ENCODE measurements around the gene CCM2.

Gene CCM2

GRCh38 chr7:45000093-45001032, at the start of gene CCM2:
TSS of gene CCM2 (plus strand) at chr7:45000201. CDS start at chr7:45000334, 133 bp downstream.
- no peaks in the 10 kb centered on the region for H3K9me3 Mint-ChIP-seq
- H3K27me3 Mint-ChIP-seq (ENCODE audit: low read depth), result no peaks in the 10 kb centered on the region
- H3K4me1 Mint-ChIP-seq (ENCODE audit: low read depth), result peaks cover 33% of the 10 kb centered on the region

GRCh38 chr7:44953156-44953555, 46.8 kb upstream of the CCM2 start:
- Mint-ChIP-seq H3K27ac (no peak overlapping the region), H3K27me3 (ENCODE audit: low read depth) (peaks cover 29% of the 10 kb centered on the region), H3K36me3 (ENCODE audit: low read depth) (no peaks in the 10 kb centered on the region), H3K9me3 (no peaks in the 10 kb centered on the region), H3K4me3 (no peak overlapping the region), H3K4me1 (ENCODE audit: low read depth) (no peaks in the 10 kb centered on the region)

More at GRCh38 chr7:45000093-45001032, at the start of gene CCM2:
- Mint-ChIP-seq H3K36me3 (ENCODE audit: low read depth) (peaks cover 12% of the 10 kb centered on the region), H3K4me3 (peak within 1 kb of the TSS; percentile 91), H3K27ac (peak within 1 kb of the TSS; percentile 87)

DNA sequence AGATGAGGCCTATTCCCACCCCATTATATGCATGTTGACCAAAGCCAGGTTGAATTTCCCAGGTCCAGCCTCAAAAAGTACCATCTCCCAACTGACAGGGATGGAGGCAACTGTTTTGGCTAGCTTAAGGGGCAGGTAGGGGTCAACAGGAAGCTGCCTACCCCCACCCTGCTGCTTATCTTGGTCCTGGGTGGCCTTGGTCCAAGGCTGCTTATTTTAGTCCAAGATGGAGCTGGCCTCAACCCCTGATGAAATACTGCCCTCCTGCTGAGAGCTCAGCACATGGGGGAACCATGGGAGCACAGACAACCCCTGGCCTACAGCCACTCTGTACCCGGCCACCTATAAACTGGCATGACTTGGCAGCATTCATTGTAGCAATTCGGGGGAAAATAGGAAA, 44.3 kb upstream of the CCM2 start:
- H3K9me3 Mint-ChIP-seq, result no peaks in the 10 kb centered on the region
- H3K36me3 Mint-ChIP-seq (ENCODE audit: low read depth), result peaks cover 4% of the 10 kb centered on the region
- H3K4me1 Mint-ChIP-seq (ENCODE audit: low read depth), result peaks cover 17% of the 10 kb centered on the region
- peaks cover 16% of the 10 kb centered on the region for H3K27me3 Mint-ChIP-seq (ENCODE audit: low read depth)
- no peak overlapping the region for H3K27ac Mint-ChIP-seq
- H3K4me3 Mint-ChIP-seq, result no peak overlapping the region

- Mint-ChIP-seq H3K4me1 (ENCODE audit: low read depth) (peaks cover 17% of the 10 kb centered on the region), H3K27me3 (ENCODE audit: low read depth) (peaks cover 13% of the 10 kb centered on the region), H3K4me3 (no peak overlapping the region), H3K9me3 (no peaks in the 10 kb centered on the region), H3K27ac (no peak overlapping the region), H3K36me3 (ENCODE audit: low read depth) (peaks cover 4% of the 10 kb centered on the region)
Observed at GRCh38 chr7:44956157-44956766, 43.7 kb upstream of the CCM2 start.

DNA sequence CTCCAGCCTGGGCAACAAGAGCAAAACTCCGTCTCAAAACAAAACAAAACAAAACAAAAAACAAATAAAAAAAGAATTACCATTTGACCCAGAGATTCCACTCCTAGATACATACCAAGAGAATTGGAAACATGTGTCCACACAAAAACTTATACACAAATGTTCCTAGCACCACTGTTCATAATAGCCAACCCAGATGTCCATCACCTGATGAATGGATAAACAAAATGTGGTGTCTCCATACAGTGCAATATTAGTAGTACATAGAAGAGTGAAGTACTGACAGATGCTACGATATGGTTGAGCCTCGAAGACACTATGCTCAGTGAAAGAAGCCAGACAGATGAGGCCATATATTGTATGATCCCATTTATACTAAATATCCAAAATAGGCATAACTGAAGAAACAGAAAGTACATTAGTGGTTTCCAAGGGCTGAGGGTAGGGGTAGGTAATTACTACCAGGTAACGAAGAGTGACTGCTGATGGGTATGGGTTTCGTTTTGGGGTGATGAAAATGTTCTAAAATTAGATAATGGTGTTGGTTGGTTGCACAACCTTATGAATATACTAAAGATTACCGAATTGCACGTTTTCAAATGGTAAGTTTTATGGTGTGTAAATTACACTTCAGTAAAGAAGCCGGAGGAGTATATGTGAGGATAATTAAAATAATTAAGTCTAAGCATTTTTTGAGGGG, 41.2 kb upstream of the CCM2 start:
- Mint-ChIP-seq H3K27me3 (ENCODE audit: low read depth) (no peaks in the 10 kb centered on the region), H3K36me3 (ENCODE audit: low read depth) (peaks cover 7% of the 10 kb centered on the region), H3K4me3 (no peak overlapping the region), H3K27ac (no peak overlapping the region), H3K4me1 (ENCODE audit: low read depth) (peaks cover 17% of the 10 kb centered on the region), H3K9me3 (no peaks in the 10 kb centered on the region)

- H3K4me3 Mint-ChIP-seq, result no peak overlapping the region
- no peaks in the 10 kb centered on the region for H3K9me3 Mint-ChIP-seq
- peaks cover 7% of the 10 kb centered on the region for H3K36me3 Mint-ChIP-seq (ENCODE audit: low read depth)
- no peaks in the 10 kb centered on the region for H3K27me3 Mint-ChIP-seq (ENCODE audit: low read depth)
- H3K4me1 Mint-ChIP-seq (ENCODE audit: low read depth), result peaks cover 17% of the 10 kb centered on the region
- H3K27ac Mint-ChIP-seq, result peak overlapping the region; percentile 39
Observed at GRCh38 chr7:44959433-44959951, 40.5 kb upstream of the CCM2 start.

DNA sequence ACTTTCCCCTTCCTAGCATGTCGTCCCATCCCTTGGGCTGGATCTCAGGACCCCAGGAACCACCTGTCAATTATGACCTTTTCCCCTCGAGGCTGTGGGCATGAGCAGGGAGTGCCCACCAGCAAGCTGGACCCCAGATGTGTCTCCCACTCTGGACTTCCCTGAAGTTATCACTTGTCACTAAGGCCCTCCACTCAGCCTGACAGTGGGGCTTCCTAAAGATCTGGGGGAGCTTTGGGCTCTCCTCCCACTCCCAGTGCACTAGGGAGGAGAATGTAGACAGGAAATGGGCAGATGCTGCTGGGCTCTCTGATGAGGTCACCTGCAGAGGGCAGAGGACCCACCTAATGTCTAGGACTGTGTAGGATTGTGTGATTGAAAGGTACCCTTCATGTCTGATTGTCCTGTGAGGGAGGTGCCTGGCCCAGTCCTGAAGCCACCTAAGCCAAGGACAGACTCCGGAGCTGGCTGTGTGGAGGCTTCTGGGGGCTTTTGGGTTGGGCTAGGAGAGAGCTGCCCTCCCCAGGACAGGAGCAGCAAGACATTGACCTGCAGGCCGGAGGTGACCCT, 39.9 kb upstream of the CCM2 start:
- no peaks in the 10 kb centered on the region for H3K27me3 Mint-ChIP-seq (ENCODE audit: low read depth)
- peaks cover 8% of the 10 kb centered on the region for H3K36me3 Mint-ChIP-seq (ENCODE audit: low read depth)
- H3K27ac Mint-ChIP-seq, result peak overlapping the region; percentile 27
- H3K4me1 Mint-ChIP-seq (ENCODE audit: low read depth), result peaks cover 17% of the 10 kb centered on the region
- peak overlapping the region; percentile 10 for H3K4me3 Mint-ChIP-seq
- H3K9me3 Mint-ChIP-seq, result no peaks in the 10 kb centered on the region

DNA sequence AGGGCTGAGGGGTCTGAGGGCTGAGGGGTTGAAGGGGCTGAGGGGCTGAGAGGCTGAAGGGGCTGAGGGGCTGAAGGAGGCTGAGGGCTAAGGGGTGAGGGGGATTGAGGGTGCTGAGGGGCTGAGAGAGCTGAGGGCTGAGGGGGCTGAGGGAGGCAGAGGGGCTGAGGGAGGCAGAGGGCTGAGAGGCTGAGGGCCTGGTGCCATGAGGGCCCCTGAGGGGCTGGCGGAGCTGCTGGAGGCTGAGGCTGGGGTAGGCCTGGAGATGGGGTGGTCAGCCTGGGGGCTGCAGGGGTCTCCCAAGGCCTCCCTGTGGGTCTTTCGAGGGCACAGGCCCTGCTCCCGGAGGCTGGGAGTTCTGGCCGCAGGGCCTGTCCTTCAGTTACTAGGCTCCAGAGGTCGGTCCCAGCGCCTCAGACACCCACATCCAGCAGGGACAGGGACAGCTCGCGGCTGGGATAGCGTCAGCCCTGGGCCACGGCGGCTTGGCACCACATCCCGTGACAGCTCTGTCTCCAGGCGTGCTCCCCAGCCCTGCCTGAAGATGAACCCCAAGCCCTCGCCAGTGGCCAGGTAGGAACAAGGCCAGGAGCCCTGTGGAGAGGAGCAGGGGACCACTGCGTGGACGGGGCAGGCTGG, 38.0 kb upstream of the CCM2 start:
- Mint-ChIP-seq H3K4me3 (no peak overlapping the region), H3K4me1 (ENCODE audit: low read depth) (peaks cover 17% of the 10 kb centered on the region), H3K36me3 (ENCODE audit: low read depth) (peaks cover 18% of the 10 kb centered on the region), H3K27me3 (ENCODE audit: low read depth) (no peaks in the 10 kb centered on the region), H3K27ac (no peak overlapping the region), H3K9me3 (no peaks in the 10 kb centered on the region)

DNA sequence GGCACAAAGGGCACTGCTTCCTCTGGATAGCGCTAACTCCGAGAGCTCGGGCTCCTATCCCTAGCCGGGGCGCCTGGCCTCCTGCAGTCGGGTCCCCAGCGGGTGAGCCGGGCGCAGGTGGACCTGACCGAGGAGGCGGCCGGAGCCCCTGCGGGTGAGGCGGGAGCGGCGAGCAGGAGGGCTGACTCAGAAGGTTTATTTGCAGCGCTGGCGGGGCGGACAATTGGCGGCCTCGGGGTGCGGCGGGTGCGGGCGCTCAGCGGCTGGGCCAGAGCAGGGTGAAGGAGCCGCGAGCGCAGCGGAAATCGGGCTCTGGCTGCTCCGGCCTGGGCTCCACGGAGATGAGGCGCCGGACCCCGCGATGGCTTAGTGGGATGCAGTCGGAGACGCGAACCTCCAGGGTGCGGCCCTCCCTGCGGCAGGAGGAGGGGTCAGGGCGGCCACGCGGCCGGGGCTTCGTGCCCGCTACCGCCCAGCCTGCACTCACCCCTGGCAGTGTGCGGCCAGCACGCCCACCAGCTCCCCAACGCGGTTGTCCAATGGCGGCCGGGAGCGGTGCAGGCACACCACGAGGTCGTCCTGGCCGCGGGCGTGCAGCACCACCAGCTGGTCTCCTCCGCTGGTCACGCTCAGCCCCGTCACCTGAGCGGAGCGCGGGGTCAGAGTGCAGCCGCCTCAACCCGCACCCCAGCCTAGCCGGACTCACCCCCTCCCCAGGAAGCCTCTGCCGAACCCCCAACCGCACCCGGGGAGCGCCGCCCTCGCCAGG, 37.3 kb upstream of the CCM2 start:
- Mint-ChIP-seq H3K27me3 (ENCODE audit: low read depth) (no peaks in the 10 kb centered on the region), H3K36me3 (ENCODE audit: low read depth) (peaks cover 24% of the 10 kb centered on the region), H3K4me3 (no peak overlapping the region), H3K9me3 (no peaks in the 10 kb centered on the region), H3K4me1 (ENCODE audit: low read depth) (peaks cover 17% of the 10 kb centered on the region), H3K27ac (no peak overlapping the region)

- Mint-ChIP-seq H3K9me3 (no peaks in the 10 kb centered on the region), H3K4me1 (ENCODE audit: low read depth) (peaks cover 21% of the 10 kb centered on the region), H3K36me3 (ENCODE audit: low read depth) (peaks cover 31% of the 10 kb centered on the region), H3K4me3 (no peak overlapping the region), H3K27ac (no peak overlapping the region), H3K27me3 (ENCODE audit: low read depth) (no peaks in the 10 kb centered on the region)
Observed at GRCh38 chr7:44963364-44964290, 36.4 kb upstream of the CCM2 start.

GRCh38 chr7:44964384-44964830, 35.6 kb upstream of the CCM2 start:
- Mint-ChIP-seq H3K27ac (no peak overlapping the region), H3K36me3 (ENCODE audit: low read depth) (peaks cover 36% of the 10 kb centered on the region), H3K27me3 (ENCODE audit: low read depth) (no peaks in the 10 kb centered on the region), H3K4me1 (ENCODE audit: low read depth) (peaks cover 16% of the 10 kb centered on the region), H3K9me3 (no peaks in the 10 kb centered on the region), H3K4me3 (no peak overlapping the region)

DNA sequence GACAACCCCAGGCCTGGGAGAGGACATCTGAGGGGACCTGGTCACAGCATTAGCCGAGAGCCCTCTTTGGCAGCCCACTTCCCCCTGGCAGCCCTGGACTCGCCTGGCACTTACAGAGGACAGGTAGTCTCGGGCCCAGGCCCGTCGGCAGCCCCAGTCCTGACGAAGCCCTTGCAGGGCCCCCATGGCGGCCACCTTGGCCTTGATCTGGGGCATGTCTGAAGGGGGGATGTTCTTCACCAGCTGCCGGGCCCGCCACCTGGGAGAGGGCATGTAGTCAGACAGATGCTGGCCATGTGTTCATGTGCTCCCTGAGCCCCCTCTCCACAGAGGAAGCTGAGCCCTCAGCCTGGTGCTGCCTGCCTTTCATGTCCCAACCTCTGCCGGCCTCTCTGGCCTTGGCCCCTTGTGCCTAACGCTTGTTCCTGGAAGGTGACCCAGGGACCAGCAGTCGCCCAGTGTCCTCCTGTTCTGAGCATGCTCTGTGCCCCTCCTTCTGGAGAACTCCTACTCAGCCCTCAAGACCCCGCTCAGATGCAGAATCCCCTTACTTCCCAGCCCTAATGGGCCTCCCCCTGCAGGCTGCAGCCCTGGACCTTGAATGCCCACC, 35.1 kb upstream of the CCM2 start:
- peaks cover 10% of the 10 kb centered on the region for H3K4me1 Mint-ChIP-seq (ENCODE audit: low read depth)
- no peak overlapping the region for H3K4me3 Mint-ChIP-seq
- peak overlapping the region; percentile 6 for H3K27ac Mint-ChIP-seq
- H3K27me3 Mint-ChIP-seq (ENCODE audit: low read depth), result no peaks in the 10 kb centered on the region
- H3K9me3 Mint-ChIP-seq, result no peaks in the 10 kb centered on the region
- H3K36me3 Mint-ChIP-seq (ENCODE audit: low read depth), result peaks cover 34% of the 10 kb centered on the region
